OCI-LY7 (cell line): ENCODE data around the gene CRBN.

Experiments
- EZH2phosphoT487 ChIP-seq: fragments of 200-600 bp; sonication (generic); IDR thresholded peaks from 2 replicates; pipeline ENCODE4 v1.6.1; 2018; ENCODE audit warnings: low read depth, borderline replicate concordance, mild to moderate bottlenecking, mixed run types, antibody characterized with exemption, low read length, moderate library complexity, mixed read lengths
- TF ChIP-seq, protein P1 (sequence below): fragments of 200-600 bp; sonication (generic); conservative IDR thresholded peaks from 2 replicates; pipeline ENCODE4 v1.5.1; 2014; ENCODE audit warnings: mild to moderate bottlenecking, antibody characterized with exemption, low read length, moderate library complexity, mixed read lengths

- TF ChIP-seq, protein P1, sequence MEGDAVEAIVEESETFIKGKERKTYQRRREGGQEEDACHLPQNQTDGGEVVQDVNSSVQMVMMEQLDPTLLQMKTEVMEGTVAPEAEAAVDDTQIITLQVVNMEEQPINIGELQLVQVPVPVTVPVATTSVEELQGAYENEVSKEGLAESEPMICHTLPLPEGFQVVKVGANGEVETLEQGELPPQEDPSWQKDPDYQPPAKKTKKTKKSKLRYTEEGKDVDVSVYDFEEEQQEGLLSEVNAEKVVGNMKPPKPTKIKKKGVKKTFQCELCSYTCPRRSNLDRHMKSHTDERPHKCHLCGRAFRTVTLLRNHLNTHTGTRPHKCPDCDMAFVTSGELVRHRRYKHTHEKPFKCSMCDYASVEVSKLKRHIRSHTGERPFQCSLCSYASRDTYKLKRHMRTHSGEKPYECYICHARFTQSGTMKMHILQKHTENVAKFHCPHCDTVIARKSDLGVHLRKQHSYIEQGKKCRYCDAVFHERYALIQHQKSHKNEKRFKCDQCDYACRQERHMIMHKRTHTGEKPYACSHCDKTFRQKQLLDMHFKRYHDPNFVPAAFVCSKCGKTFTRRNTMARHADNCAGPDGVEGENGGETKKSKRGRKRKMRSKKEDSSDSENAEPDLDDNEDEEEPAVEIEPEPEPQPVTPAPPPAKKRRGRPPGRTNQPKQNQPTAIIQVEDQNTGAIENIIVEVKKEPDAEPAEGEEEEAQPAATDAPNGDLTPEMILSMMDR = no peak
- no peak for TF ChIP-seq EZH2phosphoT487
Observed at GRCh38 chr3:3180456-3180855, 965 bp upstream of the CRBN start.
